ENCODE data around the gene EPHB1.

DNA sequence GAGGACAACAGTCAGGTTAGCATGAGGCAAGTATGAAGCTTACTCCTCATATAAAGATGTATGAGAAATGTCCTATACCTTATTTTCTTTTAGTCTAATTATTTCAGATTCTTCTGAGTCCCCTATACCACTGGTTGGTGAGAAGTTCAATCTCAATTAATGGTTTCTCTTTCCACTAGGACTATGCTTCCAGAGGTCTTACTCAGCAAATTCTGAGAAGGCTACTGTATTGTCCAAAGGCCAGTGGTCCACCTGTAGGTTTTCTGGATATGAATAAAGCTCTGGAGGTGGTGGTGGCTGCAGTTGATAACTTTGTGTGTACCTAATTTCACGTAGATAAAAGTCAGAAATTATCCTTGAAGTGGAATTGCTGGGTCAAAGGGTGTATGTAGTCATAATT, 149.4 kb downstream of the EPHB1 start:
- TF ChIP-seq, protein P1, sequence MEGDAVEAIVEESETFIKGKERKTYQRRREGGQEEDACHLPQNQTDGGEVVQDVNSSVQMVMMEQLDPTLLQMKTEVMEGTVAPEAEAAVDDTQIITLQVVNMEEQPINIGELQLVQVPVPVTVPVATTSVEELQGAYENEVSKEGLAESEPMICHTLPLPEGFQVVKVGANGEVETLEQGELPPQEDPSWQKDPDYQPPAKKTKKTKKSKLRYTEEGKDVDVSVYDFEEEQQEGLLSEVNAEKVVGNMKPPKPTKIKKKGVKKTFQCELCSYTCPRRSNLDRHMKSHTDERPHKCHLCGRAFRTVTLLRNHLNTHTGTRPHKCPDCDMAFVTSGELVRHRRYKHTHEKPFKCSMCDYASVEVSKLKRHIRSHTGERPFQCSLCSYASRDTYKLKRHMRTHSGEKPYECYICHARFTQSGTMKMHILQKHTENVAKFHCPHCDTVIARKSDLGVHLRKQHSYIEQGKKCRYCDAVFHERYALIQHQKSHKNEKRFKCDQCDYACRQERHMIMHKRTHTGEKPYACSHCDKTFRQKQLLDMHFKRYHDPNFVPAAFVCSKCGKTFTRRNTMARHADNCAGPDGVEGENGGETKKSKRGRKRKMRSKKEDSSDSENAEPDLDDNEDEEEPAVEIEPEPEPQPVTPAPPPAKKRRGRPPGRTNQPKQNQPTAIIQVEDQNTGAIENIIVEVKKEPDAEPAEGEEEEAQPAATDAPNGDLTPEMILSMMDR (IDR thresholded peaks at IDR 0.05; ENCODE audit: poor library complexity, severe bottlenecking) = no peak
- TF ChIP-seq EP300 (conservative IDR thresholded peaks at IDR 0.05; ENCODE audit: poor library complexity, severe bottlenecking) (no peak), POLR2AphosphoS5 (IDR thresholded peaks at IDR 0.05) (no peak), EZH2 (IDR thresholded peaks at IDR 0.05; ENCODE audit: borderline replicate concordance, insufficient read depth, low read length, poor library complexity, severe bottlenecking) (no peak), RAD21 (conservative IDR thresholded peaks at IDR 0.05) (no peak), TAF1 (IDR thresholded peaks at IDR 0.05; ENCODE audit: low read depth) (no peak)
- TF ChIP-seq, protein P2, sequence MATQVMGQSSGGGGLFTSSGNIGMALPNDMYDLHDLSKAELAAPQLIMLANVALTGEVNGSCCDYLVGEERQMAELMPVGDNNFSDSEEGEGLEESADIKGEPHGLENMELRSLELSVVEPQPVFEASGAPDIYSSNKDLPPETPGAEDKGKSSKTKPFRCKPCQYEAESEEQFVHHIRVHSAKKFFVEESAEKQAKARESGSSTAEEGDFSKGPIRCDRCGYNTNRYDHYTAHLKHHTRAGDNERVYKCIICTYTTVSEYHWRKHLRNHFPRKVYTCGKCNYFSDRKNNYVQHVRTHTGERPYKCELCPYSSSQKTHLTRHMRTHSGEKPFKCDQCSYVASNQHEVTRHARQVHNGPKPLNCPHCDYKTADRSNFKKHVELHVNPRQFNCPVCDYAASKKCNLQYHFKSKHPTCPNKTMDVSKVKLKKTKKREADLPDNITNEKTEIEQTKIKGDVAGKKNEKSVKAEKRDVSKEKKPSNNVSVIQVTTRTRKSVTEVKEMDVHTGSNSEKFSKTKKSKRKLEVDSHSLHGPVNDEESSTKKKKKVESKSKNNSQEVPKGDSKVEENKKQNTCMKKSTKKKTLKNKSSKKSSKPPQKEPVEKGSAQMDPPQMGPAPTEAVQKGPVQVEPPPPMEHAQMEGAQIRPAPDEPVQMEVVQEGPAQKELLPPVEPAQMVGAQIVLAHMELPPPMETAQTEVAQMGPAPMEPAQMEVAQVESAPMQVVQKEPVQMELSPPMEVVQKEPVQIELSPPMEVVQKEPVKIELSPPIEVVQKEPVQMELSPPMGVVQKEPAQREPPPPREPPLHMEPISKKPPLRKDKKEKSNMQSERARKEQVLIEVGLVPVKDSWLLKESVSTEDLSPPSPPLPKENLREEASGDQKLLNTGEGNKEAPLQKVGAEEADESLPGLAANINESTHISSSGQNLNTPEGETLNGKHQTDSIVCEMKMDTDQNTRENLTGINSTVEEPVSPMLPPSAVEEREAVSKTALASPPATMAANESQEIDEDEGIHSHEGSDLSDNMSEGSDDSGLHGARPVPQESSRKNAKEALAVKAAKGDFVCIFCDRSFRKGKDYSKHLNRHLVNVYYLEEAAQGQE (IDR thresholded peaks at IDR 0.05; ENCODE audit: borderline replicate concordance) = no peak
